ENCODE data around the gene COMT.
"Not testable (repeated sequence)": the region's sequence is repeated elsewhere in the genome, so short reads cannot be mapped to it uniquely, and the experiment has no call there.

COMT gene

GRCh38 chr22:19929586-19930550 is 11.7 kb upstream of the COMT start:
- no peak for DNase-seq

- no peak for DNase-seq
Observed at GRCh38 chr22:19930551-19931486, 10.8 kb upstream of the COMT start.

GRCh38 chr22:19931514-19931913 is 10.1 kb upstream of the COMT start:
- no peak for DNase-seq

DNA sequence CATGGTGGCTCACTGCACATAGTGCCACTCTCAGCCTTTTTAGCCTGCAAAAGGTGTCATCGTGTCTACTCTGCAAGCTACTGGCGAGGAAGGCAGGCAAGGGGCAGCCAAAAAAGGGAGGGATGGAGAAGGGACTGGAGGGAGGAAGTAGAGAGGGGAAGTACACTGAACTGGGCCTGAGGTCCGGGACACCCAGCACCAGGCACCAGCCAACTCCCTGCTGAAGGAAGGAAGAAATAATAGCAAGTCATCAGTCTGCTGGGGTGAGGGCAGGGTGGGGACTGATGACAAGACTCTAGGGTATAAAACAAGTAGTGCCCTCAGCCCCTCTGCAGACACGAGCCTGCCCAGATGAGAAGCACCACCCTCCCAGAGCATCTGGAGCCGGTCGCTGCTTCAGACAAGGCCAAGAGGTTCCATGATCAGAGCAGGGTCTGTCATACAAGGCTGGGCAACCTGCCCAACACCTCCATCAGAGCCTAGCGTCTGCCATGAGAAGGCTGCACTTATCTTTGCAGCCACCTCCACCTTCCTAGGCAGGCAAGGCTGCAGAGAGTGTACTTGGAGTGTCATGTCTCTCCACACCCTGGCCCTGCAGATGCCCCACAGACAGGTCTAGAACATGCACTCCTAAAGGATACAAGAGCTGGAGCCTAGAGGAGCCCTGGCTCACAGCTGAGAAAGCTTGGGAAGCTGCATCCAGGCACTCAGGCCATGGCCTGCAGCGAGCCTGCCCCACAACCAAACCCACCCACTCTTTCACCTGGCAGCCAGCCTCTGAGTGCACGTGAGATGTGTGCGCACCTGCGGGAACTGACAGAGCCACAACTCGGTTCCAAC is 9.0 kb upstream of the COMT start:
- no peak for DNase-seq

- DNase-seq: no peak
Observed at GRCh38 chr22:19933341-19934241, 8.0 kb upstream of the COMT start.

- DNase-seq: not testable (repeated sequence)
Observed at GRCh38 chr22:19935123-19935718, 6.4 kb upstream of the COMT start.

DNA sequence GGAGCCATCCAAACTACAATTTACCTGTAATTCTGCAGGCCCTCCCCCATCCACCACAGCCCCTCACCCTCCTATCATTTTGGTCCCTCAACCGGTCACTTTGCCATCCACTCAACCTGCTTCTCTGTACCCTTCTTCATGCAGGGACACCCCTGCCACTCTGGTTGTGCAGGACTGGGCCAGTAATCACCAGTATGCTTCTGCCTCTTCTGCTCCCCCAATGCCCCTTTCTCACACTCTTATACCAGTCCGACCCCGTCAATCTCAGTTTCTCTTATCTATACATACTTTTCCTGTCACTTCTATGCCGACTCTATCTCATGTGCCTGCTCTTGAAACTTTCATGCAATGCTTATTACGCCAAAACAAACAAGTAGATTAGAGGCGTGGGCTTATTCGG is 5.1 kb upstream of the COMT start:
- DNase-seq: no peak

DNA sequence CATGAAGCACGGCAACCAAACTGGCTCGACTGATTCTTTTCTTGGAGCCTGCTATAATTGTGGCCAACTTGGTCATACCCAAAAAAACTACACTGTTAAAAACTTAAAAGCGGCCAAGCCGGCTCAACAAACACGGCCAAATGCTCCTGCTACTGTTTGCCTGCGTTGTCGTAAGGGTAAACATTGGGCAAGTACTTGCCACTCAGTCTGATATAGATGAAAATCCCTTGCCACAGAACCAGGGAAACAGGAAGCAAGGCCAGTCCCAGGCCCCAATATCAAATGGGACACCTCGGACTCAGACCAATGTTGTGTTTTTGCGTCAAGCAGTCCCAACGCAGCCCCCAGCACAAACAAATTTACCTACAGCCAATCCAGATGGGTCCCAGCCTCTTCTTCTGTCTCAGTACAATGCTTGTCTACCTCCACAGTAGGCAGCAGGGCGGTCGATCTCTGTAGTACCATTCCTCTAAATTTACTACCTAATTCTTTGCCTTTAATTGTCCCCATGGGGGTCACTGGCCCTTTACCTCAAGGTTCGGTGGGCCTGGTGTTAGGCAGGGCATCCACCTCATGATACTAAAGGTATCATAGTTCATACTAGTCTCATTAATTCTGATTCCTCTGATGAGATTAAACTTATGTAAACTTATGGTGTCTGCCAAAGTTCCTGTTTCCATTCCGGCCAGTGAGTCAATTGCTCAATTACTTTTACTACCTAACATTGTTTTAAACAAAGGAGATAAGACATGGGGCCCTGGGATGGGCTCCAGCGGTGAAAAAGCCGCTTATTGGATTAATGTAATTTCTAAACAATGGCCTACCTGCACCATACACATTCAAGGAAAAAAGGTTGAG is 3.7 kb upstream of the COMT start:
- no peak for DNase-seq

GRCh38 chr22:19940536-19941364 is 822 bp upstream of the COMT start:
- no peak for DNase-seq

DNA sequence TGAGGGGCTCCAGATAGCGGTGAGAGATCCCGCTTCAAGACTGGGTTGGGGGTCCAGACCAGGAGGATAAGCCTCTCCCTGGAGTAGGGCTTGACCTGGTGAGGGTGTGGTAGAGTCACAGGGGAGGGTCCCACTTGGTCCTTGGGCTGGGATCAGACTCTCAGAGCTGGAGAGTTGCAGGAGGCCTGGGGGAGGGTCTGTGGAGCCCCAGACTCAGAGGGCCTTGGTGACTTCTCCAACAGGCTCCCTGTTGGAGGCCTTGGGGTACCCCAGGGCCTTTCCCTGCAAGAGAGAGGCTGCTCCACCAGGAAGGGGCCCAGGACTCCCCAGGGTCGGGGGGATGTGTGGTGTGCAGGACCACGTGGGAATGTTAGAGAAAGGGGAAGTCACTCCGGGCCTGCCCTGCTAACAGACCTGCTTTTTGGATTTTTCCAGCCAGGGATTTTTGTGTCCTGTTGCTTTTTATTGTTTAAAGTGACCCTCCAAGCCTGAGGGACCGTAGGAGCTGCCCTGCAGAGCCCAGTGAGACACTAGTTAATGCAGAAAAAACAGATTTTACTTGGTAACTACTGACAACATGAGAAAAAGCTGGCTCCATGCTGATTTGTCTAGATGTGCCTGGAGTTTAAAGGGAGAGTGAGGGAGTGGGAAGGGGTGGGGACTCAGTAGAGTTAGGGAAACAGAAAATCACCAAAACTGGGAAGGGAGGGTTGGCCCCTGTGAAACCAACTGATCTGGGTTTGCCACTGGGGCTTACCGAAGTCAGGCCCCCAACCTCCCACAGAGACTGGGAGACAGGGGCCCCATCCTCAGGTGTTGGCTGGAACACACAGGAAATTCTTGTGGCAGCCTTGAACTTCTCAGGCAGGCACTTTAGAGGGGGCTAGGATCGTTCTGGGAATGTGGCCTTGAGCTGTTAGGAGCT is 847 bp downstream of the COMT start:
- no peak for DNase-seq

GRCh38 chr22:19943082-19944026 is 1.8 kb downstream of the COMT start:
- no peak for DNase-seq

DNA sequence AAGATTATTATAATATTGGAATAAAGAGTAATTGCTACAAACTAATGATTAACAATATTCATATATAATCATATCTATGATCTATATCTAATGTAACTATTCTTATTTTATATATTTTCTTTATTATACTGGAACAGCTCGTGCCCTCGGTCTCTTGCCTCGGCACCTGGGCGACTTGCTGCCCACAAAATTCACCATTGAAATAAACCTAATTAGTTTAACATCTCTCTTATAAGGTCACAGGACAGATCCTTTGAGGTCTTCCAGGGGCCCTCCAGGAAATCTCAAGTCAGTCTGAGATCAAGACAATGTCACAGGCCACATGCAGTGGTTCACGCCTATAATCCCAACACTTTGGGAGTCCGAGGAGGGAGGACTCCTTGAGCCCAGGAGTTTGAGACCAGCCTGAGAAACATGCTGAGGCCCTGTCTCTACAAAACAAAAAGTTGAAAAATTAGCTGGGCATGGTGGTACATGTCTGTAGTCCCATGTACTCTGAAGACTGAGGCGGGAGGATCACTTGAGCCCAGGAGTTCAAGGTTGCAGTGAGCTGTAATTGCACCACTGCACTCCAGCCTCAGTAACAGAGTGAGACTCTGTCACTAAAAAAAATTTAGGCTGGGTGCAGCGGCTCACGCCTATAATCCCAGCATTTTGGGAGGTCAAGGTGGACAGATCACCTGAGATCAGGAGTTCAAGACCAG is 6.6 kb downstream of the COMT start:
- DNase-seq: no peak

- DNase-seq: no peak
Observed at GRCh38 chr22:19951346-19951745, 9.8 kb downstream of the COMT start.

- DNase-seq: no peak
Observed at GRCh38 chr22:19955241-19956128, 13.9 kb downstream of the COMT start.

DNA sequence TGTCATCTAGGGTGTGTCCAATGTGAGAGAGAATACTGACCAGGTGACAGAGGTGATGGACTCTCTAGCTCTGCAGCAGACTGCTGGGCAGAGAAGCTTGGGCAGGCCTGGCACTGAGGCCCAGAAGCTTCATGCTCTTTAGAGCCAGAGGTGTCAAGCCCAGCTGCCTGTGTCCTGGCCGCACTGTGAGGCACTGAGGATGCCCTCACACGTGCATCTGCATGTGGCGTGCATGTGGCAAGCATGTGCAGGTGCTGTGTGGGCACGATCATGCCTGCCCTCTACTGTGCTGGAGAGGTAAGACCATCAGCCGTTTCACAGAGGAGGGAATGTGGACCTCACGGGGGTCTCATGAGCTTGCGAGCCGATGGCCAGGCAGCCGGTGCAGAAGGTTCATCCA is 15.9 kb downstream of the COMT start:
- no peak for DNase-seq

All from 8988T (cell line).